IMR-90 (cell line): ENCODE measurements around the gene ZBTB45. TPM values are rescaled to one million over a fixed set of nuclear protein-coding genes. Genes with fewer than 3 reads are reported as not detected.

Experiments
- MXI1 ChIP-seq: IDR thresholded peaks from 2 replicates; pipeline ENCODE4 v1.6.1; 2012; ENCODE audit warnings: low read depth, mild to moderate bottlenecking, low read length, moderate library complexity, borderline replicate concordance
- polyA plus RNA-seq, 3 experiments: library from polyadenylated mRNA; depleted of rRNA; stranded (reverse); fragments of >200 nt; gene quantifications; 2 replicates each; pipeline ENCODE4 v1.2.3, GENCODE V29; 2012; ENCODE audit warnings: low replicate concordance in 1 of 3
- total RNA-seq: library from RNA; depleted of rRNA; stranded (reverse); fragments of >200 nt; gene quantifications from 2 replicates; pipeline ENCODE4 v1.2.3, GENCODE V29; 2012
- TF ChIP-seq, protein P1 (sequence below): fragments of 150-350 bp; IDR thresholded peaks from 2 replicates; pipeline ENCODE4 v1.6.1; 2017; ENCODE audit warnings: mild to moderate bottlenecking, antibody characterized with exemption, low read length, low read depth

Gene ZBTB45
- total and polyA plus RNA-seq, 2 of the 4 experiments (the other 2 are of a cell fraction): 1.4 to 9.7 TPM

DNA sequence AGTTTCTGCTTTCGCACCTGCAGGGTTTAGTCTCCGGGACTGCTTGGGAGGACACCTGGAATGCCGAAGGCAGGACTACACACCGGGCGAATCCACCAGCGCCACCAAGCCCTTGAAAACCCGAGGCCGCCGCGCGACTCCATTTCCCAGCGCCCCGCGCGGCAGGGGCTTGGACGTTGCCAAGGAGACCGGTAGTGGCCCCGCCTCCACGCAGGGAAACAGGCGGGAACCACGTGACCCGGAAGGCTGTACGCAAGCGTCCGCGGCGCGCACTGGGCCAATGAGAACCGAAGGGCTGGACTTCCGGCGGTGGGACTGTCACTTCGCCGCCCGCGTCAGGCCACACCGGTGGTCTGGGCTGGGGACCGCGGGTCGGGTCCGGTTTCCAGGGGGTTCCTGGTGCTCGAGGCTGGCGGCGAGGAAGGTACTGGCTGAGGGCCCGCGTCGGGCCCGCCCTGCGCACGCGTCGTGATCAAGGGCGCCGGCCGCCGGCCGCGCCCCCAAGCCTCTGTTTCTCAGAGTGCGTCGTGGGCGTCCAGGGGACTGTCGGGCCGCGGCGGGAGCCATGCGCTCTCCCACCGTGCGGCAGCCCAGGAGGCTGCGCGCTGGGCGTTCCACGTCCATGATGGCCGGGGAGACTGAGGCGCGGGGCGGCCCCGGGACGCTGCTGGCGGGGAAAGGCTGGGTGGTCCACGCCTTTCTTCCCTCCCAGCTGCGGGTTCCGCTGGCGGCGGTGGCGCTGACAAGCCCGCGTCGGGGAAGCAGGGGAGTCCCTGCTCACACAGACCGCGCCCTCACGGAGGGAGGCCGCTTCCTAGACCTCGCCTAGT, 52.6 kb downstream of the ZBTB45 start, which contains the start of gene ZNF324 (continued):
- TF ChIP-seq, protein P1, sequence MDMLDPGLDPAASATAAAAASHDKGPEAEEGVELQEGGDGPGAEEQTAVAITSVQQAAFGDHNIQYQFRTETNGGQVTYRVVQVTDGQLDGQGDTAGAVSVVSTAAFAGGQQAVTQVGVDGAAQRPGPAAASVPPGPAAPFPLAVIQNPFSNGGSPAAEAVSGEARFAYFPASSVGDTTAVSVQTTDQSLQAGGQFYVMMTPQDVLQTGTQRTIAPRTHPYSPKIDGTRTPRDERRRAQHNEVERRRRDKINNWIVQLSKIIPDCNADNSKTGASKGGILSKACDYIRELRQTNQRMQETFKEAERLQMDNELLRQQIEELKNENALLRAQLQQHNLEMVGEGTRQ: peak; percentile 97
- TF ChIP-seq MXI1: peak; percentile 79; the same call in 1 of the 2 replicates
